Mesodermal cell (in vitro differentiated cells): Measurements from ENCODE around the gene PGS1.

Experiments
- H3K27ac ChIP-seq: 2 replicates; pipeline ENCODE4 v1.7.0; 2013; ENCODE audit warnings: mild to moderate bottlenecking, low read depth, low read length, moderate library complexity; ENCODE audit not compliant: severe bottlenecking
- H3K36me3 ChIP-seq: 2 replicates; pipeline ENCODE4 v1.7.1; 2013; ENCODE audit warnings: mild to moderate bottlenecking, low read length, moderate library complexity; ENCODE audit not compliant: control insufficient read depth, insufficient read depth
- H3K4me1 ChIP-seq: one replicate; pipeline ENCODE4 v1.7.1; 2013; ENCODE audit warnings: mild to moderate bottlenecking, low read length; ENCODE audit not compliant: insufficient read depth, control insufficient read depth, poor library complexity, severe bottlenecking
- H3K4me3 ChIP-seq: 2 replicates; pipeline ENCODE4 v1.7.0; 2013; ENCODE audit warnings: low read length, control low read depth, mild to moderate bottlenecking; ENCODE audit not compliant: insufficient read depth, poor library complexity, severe bottlenecking; ENCODE audit errors: extremely low read depth
- H3K9me3 ChIP-seq: 2 replicates; pipeline ENCODE4 v1.7.1; 2013; ENCODE audit warnings: mild to moderate bottlenecking, low read length, moderate library complexity; ENCODE audit not compliant: control insufficient read depth
- WGBS, 2 experiments: methylation state at CpG; one replicate each; pipeline ENCODE4 v1.1.5; 2013; ENCODE audit warnings: missing lambda C conversion rate in 2 of 2; ENCODE audit not compliant: insufficient coverage in 2 of 2; 5-methylcytosine and 5-hydroxymethylcytosine counted together

Gene PGS1

DNA sequence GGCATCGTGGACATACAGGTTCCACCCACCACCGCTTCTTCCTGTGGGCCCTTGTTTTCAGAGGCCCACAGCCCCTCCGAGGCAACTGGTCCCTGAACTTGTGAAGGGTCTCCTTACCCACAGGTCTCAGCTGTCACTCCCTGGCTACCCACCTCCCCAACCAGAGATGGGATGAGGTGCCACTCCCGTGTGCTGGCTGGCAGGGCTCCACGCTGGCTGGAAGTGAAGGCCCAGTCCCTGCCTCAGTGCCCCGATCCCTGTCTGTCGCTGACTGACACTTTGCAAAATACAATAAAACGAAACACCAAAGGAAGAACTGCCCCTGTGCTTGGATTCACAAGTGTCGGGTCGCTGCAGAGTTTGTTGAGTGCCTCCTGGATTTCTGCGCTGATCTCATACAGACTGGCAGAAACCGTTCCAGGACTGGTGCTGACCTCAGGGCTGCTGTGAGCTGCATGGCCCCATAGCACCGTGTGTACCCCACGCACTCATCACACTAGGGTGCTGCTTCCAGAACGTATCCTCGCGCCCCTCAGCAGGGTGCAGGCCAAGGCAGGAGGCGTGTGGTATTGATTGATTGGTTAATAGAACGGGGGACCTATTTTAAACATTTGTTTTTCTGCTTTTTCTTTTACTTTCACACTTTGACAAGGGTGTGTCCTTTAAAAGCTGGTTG lies 57.0 kb downstream of the PGS1 start:
- no peak overlapping the region for H3K4me3 ChIP-seq
- WGBS, 2 experiments, result 84 to 85% methylated on average over 13 to 14 of the region's 19 CpGs
- H3K9me3 ChIP-seq, result no peaks in the 10 kb centered on the region
- no peaks in the 10 kb centered on the region for H3K36me3 ChIP-seq
- H3K4me1 ChIP-seq, result no peaks in the 10 kb centered on the region
- H3K27ac ChIP-seq, result no peak overlapping the region

DNA sequence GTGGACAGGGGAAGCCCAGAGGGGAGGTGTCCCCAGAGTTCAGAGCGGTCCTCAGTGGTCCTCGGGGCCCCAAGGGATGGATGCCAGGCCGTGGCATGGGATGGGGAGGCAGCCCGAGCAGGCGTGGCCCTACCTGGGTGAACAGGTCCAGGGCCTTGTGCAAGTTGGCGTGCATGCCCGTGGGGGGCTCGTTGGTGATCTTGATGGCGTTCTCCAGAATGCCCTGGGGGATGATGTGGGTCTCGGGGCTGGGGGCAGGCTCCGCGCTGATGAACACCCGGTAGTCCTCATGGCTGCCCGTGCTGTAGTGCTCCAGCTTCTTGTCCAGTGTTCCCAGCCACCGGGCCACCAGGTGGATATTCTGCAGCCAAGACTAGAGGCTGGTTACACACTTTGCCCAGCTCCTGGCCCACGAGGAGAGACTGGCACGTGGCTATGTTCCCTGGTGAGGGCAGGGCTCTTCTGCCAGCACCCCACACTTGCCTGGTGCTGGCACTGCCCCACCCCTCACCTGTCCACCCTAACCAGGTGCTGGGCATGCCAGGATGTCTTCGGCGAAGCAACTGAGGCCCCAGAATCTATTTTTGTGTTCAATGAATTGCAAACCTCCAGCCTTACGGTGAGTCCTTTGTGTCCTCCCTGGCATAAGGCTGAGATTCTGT lies 59.2 kb downstream of the PGS1 start:
- Histone ChIP-seq H3K36me3 (no peaks in the 10 kb centered on the region), H3K27ac (no peak overlapping the region), H3K9me3 (no peaks in the 10 kb centered on the region), H3K4me3 (no peak overlapping the region), H3K4me1 (no peaks in the 10 kb centered on the region)
- 95% methylated on average over 15 to 19 of the region's 20 CpGs for WGBS, 2 experiments

DNA sequence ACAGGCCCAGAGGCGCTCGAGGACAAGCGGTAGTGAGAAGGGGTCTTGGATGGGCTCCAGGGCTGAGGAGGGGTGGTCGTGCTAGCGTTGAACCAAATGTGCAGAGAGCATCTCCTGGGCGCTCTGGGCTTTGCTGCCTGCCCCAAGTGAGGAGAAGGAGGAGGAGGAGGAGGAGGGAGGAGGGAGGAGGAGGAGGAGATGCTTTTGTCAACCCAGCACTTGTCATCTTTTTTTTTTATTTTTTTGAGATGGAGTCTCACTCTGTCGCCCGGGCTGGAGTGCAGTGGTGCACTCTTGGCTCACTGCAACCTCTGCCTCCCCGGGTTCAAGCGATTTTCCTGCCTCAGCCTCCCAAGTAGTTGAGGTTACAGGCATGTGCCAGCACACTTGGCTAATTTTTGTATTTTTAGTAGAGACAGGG lies 59.8 kb downstream of the PGS1 start:
- H3K9me3 ChIP-seq, result no peaks in the 10 kb centered on the region
- no peak overlapping the region for H3K27ac ChIP-seq
- H3K4me3 ChIP-seq, result no peak overlapping the region
- H3K36me3 ChIP-seq, result no peaks in the 10 kb centered on the region
- no peaks in the 10 kb centered on the region for H3K4me1 ChIP-seq
- WGBS, 2 experiments, result 96 to 98% methylated on average over 5 of the region's 10 CpGs

DNA sequence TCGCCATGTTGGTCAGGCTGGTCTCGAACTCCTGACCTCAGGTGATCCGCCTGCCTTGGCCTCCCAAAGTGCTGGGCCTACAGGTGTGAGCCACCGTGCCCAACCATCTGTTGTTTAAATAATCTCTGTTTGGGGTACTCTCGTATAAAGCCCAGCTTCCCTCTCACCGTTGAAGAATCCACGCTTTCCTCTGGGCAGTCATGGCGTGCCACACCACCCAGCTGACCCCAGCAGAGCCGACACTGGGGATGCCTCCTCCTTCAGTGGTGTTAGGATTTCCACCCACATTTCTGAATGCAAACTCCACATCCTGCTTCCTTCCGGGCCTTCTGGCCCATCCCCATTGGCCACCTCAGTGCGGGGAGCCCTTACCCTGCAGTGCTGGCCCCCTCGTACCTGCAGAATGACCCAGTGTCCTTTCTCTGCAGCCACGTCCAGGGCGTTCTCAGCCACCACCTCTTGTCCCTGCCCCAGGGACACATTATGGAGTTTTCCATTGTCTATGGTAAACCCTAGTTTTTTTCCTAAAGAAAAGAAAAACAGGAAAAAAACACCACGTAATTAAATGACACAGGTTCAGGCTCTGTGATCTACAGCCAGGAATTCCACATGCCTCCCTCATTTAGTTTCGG lies 60.4 kb downstream of the PGS1 start:
- no peak overlapping the region for H3K4me3 ChIP-seq
- 91 to 94% methylated on average over 12 to 16 of the region's 16 CpGs for WGBS, 2 experiments
- H3K9me3 ChIP-seq, result no peaks in the 10 kb centered on the region
- no peak overlapping the region for H3K27ac ChIP-seq
- no peaks in the 10 kb centered on the region for H3K36me3 ChIP-seq
- no peaks in the 10 kb centered on the region for H3K4me1 ChIP-seq

DNA sequence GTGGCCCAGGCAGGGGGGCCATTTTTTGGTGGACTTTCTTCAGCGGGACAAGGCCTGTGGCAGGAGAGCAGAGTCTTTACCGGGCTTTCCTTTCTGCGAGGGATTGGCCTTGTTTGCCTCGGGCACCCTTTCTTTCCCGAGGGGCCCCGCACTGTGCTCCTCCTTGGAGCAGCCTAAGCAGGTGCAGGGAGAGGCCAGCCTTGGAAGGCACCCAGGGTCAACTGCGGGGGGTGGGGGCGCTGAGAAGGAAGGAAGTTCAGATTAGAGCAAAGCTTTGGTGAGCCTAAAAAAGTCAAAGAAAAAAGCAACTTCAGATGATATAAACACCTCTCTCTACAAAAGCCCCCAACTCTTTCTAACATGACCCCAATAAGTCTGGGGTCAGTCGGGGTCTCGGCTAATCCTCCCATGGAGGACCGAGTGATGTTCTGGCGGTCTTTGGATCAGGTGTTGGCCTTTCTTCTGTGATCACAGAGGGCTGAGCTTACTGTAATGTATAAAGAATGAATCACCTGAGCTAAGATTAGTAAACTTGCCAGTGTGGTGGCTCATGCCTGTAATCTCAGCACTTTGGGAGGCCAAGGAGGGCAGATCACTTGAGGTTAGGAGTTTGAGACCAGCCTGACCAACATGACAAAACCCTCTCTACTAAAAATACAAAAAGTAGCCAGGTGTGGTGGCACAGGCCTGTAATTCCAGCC lies 63.0 kb downstream of the PGS1 start:
- WGBS, 2 experiments, result 73 to 100% methylated on average over 3 to 8 of the region's 12 CpGs
- no peak overlapping the region for H3K27ac ChIP-seq
- no peaks in the 10 kb centered on the region for H3K9me3 ChIP-seq
- no peaks in the 10 kb centered on the region for H3K36me3 ChIP-seq
- H3K4me1 ChIP-seq, result peaks cover 3% of the 10 kb centered on the region
- H3K4me3 ChIP-seq, result no peak overlapping the region

DNA sequence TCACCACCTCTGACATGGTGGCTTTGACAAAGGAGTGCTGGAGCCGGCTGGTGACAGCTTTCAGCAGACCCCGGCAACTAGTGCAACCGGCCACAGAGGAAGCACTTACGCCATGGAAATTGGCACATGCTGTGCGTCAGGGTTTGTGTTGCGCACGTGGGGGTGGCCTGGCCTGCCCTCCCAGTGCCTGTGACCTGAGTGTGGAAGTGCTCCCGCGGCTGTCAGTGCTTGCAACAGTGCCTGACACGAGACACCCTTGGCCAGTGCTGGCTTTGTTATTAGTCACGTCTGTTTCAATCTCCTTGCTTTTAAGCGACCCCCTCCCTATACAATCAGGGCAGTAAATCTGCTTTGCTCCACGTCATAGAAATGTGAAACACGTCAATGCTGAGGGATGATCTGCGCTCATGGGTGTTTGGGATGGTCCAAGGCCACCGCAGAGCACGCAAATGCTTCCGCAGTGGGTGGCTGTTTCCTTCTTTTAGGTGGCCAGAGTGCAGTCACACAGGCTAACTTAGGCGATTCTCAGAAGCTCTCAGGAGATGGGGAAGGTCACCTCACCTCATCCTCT lies 64.3 kb downstream of the PGS1 start:
- 81 to 87% methylated on average over 19 of the region's 19 CpGs for WGBS, 2 experiments
- Histone ChIP-seq H3K4me3 (no peak overlapping the region), H3K36me3 (no peaks in the 10 kb centered on the region), H3K4me1 (peaks cover 3% of the 10 kb centered on the region), H3K27ac (no peak overlapping the region), H3K9me3 (no peaks in the 10 kb centered on the region)

DNA sequence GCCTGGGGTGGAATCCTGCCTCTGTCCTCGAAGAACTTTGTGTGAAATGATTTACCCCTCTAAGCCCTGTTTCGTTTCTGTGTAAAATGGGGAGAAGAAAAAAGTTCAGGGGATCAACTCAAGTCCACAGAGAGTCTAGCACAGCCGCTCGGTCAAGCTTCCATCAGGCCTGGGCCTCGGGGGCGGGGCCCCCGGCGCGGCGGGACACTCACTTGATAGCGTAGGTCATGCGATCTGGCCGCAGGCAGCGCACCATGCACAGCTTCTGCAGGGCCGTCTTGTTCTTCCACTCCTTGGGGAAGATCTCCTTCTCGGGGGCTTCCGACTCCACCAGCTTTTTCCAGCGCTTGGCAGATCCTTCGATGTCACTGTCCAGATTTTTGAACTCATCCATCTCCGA lies 65.9 kb downstream of the PGS1 start:
- Histone ChIP-seq H3K4me1 (peaks cover 3% of the 10 kb centered on the region), H3K36me3 (no peaks in the 10 kb centered on the region), H3K9me3 (peaks cover 4% of the 10 kb centered on the region), H3K27ac (no peak overlapping the region), H3K4me3 (no peak overlapping the region)
- WGBS, 2 experiments, result 95% methylated on average over 18 of the region's 20 CpGs

DNA sequence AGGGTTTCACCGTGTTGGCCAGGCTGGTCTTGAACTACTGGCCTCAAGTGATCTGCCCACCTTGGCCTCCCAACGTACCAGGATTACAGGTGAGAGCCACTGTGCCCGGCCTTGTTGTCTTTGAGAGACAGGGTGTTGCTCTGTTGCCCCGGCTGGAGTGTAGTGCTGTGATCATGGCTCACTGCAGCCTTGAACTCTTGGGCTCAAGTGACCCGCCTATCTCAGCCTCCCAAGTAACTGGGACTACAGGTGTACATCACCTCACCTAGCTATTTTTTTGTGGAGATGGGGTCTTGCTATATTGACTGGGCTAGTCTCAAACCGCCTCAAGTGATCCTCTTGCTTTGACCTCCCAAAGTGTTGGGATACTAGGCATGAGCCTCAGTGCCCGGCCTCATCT lies 68.4 kb downstream of the PGS1 start:
- Histone ChIP-seq H3K9me3 (peaks cover 4% of the 10 kb centered on the region), H3K4me1 (peaks cover 6% of the 10 kb centered on the region), H3K4me3 (no peak overlapping the region), H3K27ac (no peak overlapping the region), H3K36me3 (no peaks in the 10 kb centered on the region)
- WGBS, 2 experiments, result 85 to 92% methylated on average over 5 of the region's 7 CpGs

DNA sequence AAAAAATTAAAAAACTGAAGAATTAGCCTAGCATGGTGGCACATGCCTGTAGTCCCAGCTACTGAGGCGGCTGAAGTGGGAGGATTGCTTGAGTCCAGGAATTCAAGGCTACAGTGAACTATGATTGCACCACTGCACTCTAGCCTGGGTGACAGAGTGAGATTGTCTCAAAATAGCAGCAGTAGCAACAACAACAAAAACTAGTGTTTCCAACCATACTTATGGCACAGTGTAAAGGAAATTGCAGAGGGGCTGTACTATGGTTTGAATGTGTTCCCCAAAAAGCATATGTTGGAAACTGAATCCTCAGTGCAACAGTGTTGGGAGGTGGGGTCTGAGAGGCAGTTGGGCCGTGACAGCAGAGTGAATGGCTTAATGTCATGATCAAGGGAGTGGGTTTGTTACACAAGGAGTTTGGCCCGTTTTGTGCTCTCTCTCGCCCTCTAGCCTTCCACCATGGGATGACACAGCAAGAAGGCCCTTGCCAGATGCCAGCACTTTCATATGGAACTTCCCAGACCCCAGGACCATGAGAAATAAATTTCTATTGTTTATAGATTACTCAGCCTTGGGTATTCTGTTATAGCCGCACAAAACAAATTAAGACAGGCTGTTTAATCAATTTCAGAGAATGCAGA lies 70.0 kb downstream of the PGS1 start:
- no peak overlapping the region for H3K4me3 ChIP-seq
- 68 to 100% methylated on average over 1 to 4 of the region's 5 CpGs for WGBS, 2 experiments
- H3K9me3 ChIP-seq, result peaks cover 4% of the 10 kb centered on the region
- no peaks in the 10 kb centered on the region for H3K36me3 ChIP-seq
- H3K27ac ChIP-seq, result no peak overlapping the region
- H3K4me1 ChIP-seq, result peaks cover 6% of the 10 kb centered on the region

DNA sequence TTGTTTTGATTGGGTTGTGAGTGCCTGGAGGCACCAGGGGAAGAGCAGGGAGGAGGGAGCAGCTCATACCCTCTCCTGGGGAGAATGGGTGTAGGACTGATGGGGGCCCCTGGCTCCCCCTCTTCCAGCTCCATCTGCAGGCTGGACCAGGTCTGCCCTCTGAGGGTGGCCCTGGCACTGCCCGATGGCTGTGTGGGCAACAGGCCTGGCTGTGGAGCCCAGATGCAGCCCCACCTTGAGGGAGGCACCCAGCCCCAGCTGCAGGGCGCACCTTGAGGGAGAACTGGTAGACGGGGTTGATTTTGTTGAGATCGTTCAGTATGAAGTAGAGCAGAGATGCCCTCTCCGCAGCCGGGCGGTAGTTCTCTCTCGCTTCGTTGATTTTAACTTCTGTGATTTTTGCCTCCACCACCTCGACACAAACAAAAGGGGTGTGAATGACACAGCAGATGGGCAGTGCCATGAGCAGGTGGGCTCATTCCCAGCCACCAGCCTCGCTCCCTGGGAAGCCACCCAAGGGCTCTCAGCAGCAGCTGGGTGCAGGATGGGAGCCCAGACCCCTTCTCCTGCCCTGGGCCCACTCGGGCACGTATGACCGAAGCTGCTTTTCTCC lies 71.6 kb downstream of the PGS1 start:
- Histone ChIP-seq H3K36me3 (no peaks in the 10 kb centered on the region), H3K9me3 (peaks cover 4% of the 10 kb centered on the region), H3K4me3 (no peak overlapping the region), H3K4me1 (peaks cover 3% of the 10 kb centered on the region), H3K27ac (no peak overlapping the region)
- 90 to 93% methylated on average over 14 of the region's 14 CpGs for WGBS, 2 experiments
